Measurements from ENCODE around the gene ARHGAP10.

- TF ChIP-seq POLR2A (IDR thresholded peaks at IDR 0.05; ENCODE audit: low read length) (no peak), GATA1 (IDR thresholded peaks at IDR 0.05; ENCODE audit: low read depth, low read length) (no peak)
These were observed 57.7 kb downstream of the ARHGAP10 start for GRCh38 chr4:147789596-147789995.

Data from erythroblast (primary cell).